ENCODE results near the gene NOL3.

NOL3 gene

DNA sequence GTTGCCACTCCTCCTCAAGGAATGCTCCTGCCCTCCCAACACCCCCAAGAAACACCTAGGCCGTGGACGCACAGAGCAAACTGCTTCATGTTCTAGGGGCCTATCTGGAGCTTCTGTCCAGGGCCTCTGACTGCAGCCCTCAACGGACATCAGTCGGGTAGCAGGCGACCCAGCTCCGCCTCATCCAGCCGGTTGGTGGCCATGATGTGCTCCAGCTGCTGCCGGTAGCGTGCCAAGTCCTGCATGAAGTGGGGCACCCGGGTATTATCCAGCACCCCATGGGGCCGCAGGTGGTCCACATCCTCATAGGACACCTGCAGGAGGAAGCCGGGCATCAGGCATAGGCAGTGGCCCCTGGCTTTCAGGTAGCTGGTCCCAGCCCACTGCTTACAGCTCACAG is 6.3 kb downstream of the NOL3 start:
- DNase-seq (ENCODE audit: insufficient read length) (no peak), FAIRE-seq (no peak)
- TF ChIP-seq POLR2AphosphoS5 (IDR thresholded peaks at IDR 0.05; ENCODE audit: low read depth, low read length) (no peak), POLR2A (IDR thresholded peaks at IDR 0.05; ENCODE audit: low read depth, low read length) (no peak)

DNA sequence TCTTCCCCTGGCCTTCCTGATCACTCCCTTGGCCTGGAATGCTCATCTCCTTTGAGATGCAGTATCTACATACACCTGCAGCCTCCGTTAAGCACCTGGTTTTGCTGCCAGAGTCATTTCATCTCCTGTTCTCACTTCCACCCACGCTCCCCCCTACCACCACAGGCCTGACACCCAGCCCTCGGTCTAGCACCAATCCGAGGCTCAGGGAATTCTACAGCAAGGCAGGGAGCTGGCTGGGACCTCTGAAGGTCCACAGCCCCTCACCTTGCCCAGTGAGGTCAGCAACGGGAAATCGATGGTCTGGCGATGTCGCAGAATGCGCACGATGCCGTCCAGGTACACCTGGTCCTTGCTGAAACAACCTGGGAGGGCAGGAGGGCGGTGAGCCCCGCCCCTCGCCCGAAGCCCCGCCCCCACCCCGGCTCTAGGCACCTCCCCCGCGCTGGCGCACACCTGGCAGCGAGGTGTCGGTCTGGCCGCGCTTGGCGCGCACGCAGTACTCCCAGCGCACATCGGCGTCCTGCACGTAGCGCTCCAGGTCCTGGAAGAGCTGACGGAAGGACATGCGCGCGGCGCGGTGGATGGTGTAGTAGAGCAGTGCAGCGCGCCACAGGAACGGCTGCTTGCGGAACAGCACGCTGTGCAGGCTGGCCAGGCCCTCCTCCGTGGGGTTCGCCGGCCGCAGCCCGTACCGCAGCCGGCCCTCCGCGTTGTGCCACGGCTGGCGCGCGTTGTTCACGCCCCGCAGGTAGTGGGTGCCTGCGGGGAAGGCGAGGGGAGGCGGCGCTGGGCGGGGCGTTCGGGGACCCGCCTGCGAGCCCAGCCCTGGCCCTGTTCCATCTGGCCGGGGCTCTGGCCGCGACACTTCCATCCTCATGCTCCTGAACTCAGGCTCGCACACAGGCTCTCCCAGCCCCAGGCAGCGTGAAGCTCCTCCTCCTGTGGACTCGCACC is 7.7 kb downstream of the NOL3 start:
- TF ChIP-seq TAF1 (IDR thresholded peaks at IDR 0.05; ENCODE audit: borderline replicate concordance, low read depth, low read length) (no peak), POLR2AphosphoS5 (IDR thresholded peaks at IDR 0.05; ENCODE audit: low read depth, low read length) (no peak), POLR2A (IDR thresholded peaks at IDR 0.05; ENCODE audit: low read depth, low read length) (no peak)
- FAIRE-seq (peak; percentile 60), DNase-seq (ENCODE audit: insufficient read length) (peak; percentile 69)

DNA sequence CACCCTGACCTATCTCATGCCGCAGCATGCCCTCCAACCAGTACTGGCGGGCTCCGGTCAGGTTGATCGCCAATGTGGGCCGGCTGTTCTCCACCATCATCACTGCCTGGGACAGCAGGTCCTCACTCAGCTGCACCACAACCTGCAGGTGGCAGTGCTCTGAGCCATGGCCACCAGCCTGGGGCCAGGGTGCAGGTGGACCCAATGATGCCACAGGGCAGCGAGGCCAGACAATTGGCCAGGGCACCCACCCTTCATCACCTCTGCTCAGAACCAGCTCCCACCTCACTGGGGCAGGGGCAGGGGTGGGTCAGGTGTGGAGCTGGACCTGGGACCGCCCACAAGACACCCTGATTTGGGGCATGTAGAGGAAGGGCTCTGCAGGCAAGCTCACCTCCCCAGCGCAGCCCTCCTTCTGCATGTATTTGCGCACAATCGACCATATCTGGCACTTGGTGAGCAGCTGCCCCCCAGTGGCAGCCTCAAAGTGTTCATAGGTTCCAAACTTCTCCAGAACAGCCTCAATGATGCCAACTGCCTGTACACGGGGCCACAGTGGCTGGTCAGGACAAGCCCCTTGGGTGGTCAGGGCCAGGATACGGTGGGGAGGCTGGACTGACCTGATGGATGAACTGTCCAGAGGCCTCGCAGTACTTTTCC is 9.2 kb downstream of the NOL3 start:
- DNase-seq (ENCODE audit: insufficient read length) (no peak), FAIRE-seq (no peak)
- TF ChIP-seq POLR2AphosphoS5 (IDR thresholded peaks at IDR 0.05; ENCODE audit: low read depth, low read length) = no peak
- no peak for TF ChIP-seq POLR2A (IDR thresholded peaks at IDR 0.05; ENCODE audit: low read depth, low read length)
- TF ChIP-seq TAF1 (IDR thresholded peaks at IDR 0.05; ENCODE audit: borderline replicate concordance, low read depth, low read length) = no peak

DNA sequence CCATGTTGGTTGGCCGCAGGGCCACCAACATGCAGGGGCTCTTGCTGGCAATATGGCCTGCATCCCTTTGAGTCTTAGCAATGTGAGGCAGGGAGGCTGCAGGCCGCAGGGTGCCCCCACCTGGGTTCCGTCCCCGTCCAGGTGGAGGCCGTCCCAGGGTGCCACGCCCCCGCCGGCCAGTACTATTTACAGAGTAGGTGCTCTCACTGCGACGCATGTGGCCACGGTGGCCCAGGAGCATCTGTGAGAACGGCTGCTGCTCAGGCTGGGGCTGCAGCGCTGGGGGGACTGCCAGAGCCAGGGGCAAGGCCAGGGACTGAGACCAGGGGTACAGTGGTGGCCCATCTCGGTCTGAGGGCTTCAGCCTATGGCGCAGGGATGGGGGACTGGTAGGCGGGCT is 9.8 kb downstream of the NOL3 start:
- TF ChIP-seq TAF1 (IDR thresholded peaks at IDR 0.05; ENCODE audit: borderline replicate concordance, low read depth, low read length) (no peak), POLR2A (IDR thresholded peaks at IDR 0.05; ENCODE audit: low read depth, low read length) (no peak), POLR2AphosphoS5 (IDR thresholded peaks at IDR 0.05; ENCODE audit: low read depth, low read length) (no peak)
- DNase-seq (ENCODE audit: insufficient read length) (no peak), FAIRE-seq (no peak)

DNA sequence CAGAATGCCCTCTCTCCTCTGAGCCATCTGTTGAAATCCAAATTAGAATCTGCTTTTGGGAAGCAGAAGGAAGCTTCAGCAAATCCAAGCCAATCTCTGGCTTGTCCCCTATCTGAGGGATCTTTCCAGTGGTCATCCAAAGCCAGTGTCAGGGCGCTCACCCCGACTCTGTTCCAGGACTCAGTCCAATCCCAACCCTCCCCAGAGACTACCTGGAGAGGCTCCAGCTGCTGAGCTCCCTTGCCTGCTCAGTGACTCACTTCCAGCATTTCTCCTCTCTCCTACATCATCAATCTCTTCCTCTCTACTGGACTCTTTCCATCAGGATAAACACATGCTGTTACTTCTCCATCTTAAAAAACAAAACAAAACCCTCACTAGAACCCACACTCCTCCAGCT is 11.0 kb downstream of the NOL3 start:
- TF ChIP-seq TAF1 (IDR thresholded peaks at IDR 0.05; ENCODE audit: borderline replicate concordance, low read depth, low read length) (no peak), POLR2A (IDR thresholded peaks at IDR 0.05; ENCODE audit: low read depth, low read length) (no peak), POLR2AphosphoS5 (IDR thresholded peaks at IDR 0.05; ENCODE audit: low read depth, low read length) (no peak)
- FAIRE-seq (no peak), DNase-seq (ENCODE audit: insufficient read length) (no peak)

DNA sequence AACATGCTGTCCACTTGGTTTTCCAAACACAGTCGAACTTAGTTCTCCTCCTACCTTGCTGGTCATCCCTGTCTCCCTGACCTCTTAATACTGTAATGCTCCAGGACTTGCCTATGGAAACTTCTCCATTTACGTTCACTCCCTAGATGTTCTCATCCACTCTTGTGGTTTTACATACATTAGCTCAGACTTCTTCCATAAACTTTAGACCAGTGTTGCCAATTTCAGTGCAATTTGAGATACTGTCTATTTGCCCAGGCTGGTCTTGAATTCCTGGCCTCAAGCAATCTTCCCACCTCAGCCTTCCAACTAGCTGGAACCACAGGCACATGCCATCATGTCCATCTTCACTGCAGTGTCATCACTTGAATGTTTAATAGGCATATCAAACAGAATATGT is 11.9 kb downstream of the NOL3 start:
- DNase-seq (ENCODE audit: insufficient read length) (no peak), FAIRE-seq (no peak)
- no peak for TF ChIP-seq TAF1 (IDR thresholded peaks at IDR 0.05; ENCODE audit: borderline replicate concordance, low read depth, low read length)
- TF ChIP-seq POLR2AphosphoS5 (IDR thresholded peaks at IDR 0.05; ENCODE audit: low read depth, low read length) = no peak
- TF ChIP-seq POLR2A (IDR thresholded peaks at IDR 0.05; ENCODE audit: low read depth, low read length) = no peak

DNA sequence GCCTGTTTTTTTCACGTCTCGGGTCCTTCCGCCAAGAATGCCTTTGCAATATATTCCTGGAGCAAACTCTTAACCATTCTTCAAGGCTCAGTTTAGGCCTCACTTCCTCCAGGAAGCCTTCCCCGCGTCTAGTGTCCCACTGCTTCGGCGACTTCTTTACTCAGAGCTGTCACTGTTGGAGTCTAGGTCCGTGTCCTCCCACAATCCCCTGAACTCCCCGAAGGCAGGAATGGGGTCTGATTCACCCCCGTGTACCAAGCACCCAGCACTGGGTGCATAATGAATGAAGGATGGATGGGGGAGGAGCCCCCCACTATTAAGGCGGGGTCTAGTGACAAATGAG is 12.9 kb downstream of the NOL3 start:
- TF ChIP-seq POLR2A (IDR thresholded peaks at IDR 0.05; ENCODE audit: low read depth, low read length) (no peak), POLR2AphosphoS5 (IDR thresholded peaks at IDR 0.05; ENCODE audit: low read depth, low read length) (no peak), TAF1 (IDR thresholded peaks at IDR 0.05; ENCODE audit: borderline replicate concordance, low read depth, low read length) (no peak)
- no peak for FAIRE-seq
- no peak for DNase-seq (ENCODE audit: insufficient read length)

DNA sequence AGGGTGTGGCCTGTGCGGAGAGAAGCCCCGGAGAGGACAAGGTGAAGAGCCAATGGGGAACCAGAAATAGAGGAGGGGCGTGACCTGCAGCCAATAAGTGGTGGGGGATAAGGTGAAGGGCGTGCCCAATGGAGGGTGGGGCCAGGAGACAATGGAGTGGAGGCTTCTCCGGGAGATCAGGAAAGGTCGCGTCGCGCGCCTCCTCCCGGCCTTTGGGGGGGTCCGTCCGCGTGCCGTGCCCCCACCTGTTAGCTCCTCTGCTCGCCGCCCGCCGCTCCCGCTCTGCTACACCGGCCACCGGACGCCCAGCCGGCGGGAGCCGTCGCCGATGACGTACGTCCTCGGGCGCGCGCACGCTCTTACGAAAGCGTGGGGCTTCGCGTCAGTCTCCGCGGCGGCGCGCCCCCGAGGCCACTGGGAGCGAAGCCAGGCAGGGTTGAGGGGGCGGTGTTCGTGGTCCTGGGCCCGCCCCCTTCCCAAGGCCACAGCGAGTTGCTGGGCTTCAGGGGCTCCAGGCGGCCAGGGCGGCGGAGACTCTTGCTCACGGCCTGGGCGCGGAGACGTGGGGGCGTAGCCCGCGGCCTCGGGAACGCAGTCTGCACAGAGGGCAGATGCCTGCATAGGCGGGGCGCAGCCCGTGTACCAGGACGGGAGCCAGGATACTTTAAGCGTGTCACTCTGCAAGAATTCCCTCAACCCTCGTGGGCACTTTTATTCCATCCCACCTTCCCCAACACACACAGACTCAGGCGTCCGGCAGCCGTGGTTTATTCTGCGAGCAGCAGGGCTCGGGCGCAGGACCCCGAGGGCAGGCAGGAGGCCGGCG is 13.5 kb downstream of the NOL3 start, which contains the start of gene MATCAP1:
MATCAP1 (minus strand) TSS at position 337 of the 826 bp plus-strand sequence. CDS start 3,353 bp downstream, outside the sequence.
- DNase-seq (ENCODE audit: insufficient read length) = peak; percentile 100
- FAIRE-seq = peak; percentile 99
- TF ChIP-seq POLR2AphosphoS5 (IDR thresholded peaks at IDR 0.05; ENCODE audit: low read depth, low read length) = no peak
- TF ChIP-seq TAF1 (IDR thresholded peaks at IDR 0.05; ENCODE audit: borderline replicate concordance, low read depth, low read length) = 0 out of 2 replicates have a peak, but pooled peaks have one; percentile 17

DNA sequence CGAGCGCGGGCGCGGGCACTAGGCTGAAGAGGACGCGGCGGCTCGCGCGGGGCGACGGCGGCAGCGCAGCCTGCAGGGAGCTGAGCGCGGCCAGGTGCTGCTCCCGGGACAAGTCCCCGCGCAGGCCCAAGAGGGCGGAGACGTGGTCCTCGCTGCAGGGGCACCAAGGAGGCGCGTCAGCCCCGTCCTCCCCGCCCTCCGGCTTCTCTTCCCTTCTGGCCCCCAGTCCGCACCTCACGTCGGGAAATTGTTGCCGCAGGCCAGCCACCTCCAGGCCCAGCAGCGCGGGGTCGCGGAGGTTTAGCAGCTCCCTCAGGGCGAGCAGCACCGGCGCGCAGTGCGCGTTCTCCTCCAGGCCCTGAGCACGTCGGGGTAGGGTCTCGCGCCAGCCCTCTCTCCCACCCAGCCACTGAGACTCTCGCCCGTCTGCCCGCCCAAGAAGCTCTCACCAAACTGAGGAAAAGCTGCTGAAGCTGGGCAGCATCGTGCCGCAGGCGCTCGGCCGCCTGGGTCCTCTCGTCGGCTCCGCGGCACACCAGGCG is 14.2 kb downstream of the NOL3 start:
- FAIRE-seq (no peak), DNase-seq (ENCODE audit: insufficient read length) (no peak)
- TF ChIP-seq POLR2AphosphoS5 (IDR thresholded peaks at IDR 0.05; ENCODE audit: low read depth, low read length) (no peak), POLR2A (IDR thresholded peaks at IDR 0.05; ENCODE audit: low read depth, low read length) (no peak), TAF1 (IDR thresholded peaks at IDR 0.05; ENCODE audit: borderline replicate concordance, low read depth, low read length) (no peak)

DNA sequence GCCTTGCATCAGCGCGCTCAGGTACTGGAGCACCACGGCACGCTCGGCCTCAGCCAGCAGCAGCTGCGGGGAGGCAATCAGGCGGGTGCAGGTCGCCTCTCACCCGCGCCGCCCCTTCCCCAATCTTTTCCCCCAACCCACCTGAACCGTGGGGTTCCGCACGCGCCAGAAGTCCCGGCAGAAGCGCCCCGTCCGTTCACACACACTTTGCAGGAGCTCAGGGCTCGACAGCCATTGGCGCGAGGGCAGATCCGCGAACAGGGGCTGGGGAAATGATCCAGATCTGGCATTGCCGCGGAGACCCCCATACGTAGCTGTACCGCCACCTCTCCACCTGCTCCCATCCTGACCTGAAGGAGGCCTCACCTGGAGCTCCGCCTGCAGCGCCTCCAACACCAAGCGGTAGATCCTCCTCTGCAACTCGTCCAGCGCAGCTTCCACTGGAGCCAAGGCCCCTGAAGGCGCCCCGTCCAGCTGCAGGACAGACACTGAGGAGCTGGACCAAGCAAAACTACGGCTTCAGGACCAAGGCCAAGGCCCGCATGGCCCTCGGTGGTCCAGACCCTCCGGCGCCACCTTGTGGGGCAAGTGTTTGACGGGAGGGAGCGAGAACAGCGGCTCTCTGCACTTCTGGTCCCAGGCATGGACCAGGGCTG is 14.8 kb downstream of the NOL3 start:
- no peak for TF ChIP-seq TAF1 (IDR thresholded peaks at IDR 0.05; ENCODE audit: borderline replicate concordance, low read depth, low read length)
- no peak for TF ChIP-seq POLR2A (IDR thresholded peaks at IDR 0.05; ENCODE audit: low read depth, low read length)
- no peak for TF ChIP-seq POLR2AphosphoS5 (IDR thresholded peaks at IDR 0.05; ENCODE audit: low read depth, low read length)
- DNase-seq (ENCODE audit: insufficient read length) = peak; percentile 69
- FAIRE-seq = peak; percentile 96

All from GM12892 (cell line).